Measurements from ENCODE around the gene RPL35A. TPM values are rescaled to one million over a fixed set of nuclear protein-coding genes. Genes with fewer than 3 reads are reported as not detected.

The RPL35A gene
- total RNA-seq: 100 to 1,000 TPM; 287 to 381 (median 347) TPM

GRCh38 chr3:197949778-197950676 lies at the start of gene RPL35A:
Gene RPL35A (plus strand): TSS chr3:197950190. CDS start chr3:197950968, 778 bp downstream.
- Histone ChIP-seq H3K4me1 (peaks cover 14 to 41% (median 28%) of the 10 kb centered on the region in 4 donors), H3K36me3 (peaks cover 0 to 38% (median 14%) of the 10 kb centered on the region in 4 donors), H3K27me3 (no peaks in the 10 kb centered on the region), H3K27ac (peak within 1 kb of the TSS; percentile 85 to 93 (median 88)), H3K9me3 (no peaks in the 10 kb centered on the region), H3K4me3 (peak within 1 kb of the TSS; percentile 53 to 83 (median 62))
- in situ Hi-C loops (cut with MboI; ENCODE audit: low pct_ligation_motif_present in 1 of 4, low pct_unique_long_range_greater_than_20kb in 1 of 4, low sequenced_read_pairs in 3 of 4): no loop called here
- DNase-seq: peak; percentile 87
- intact Hi-C loops (cut with DNase I; ENCODE audit: low total_unique reads): no loop called here
- TF ChIP-seq CTCF (IDR thresholded peaks at IDR 0.05) (no peak), EP300 (IDR thresholded peaks at IDR 0.05; ENCODE audit: low read depth) (peak; percentile 18), POLR2A (IDR thresholded peaks at IDR 0.05) (peak; percentile 87), POLR2AphosphoS5 (IDR thresholded peaks at IDR 0.05) (peak; percentile 90 to 91 (median 90))
- WGBS, 2 donors (ENCODE audit: low coverage in 1 of 2): 1 to 7% methylated on average over 3 to 36 of the region's 36 CpGs

GRCh38 chr3:197901626-197902025 lies 48.4 kb upstream of the RPL35A start:
- H3K4me3 ChIP-seq: no peak overlapping the region
- peaks cover 0 to 9% (median 6%) of the 10 kb centered on the region in 4 donors for H3K4me1 ChIP-seq
- in situ Hi-C loops (cut with MboI; ENCODE audit: low pct_ligation_motif_present in 1 of 4, low pct_unique_long_range_greater_than_20kb in 1 of 4, low sequenced_read_pairs in 3 of 4) (no loop called here), intact Hi-C loops (cut with DNase I; ENCODE audit: low total_unique reads) (no loop called here)
- no peaks in the 10 kb centered on the region for H3K27me3 ChIP-seq
- H3K36me3 ChIP-seq: no peaks in the 10 kb centered on the region
- no peaks in the 10 kb centered on the region for H3K9me3 ChIP-seq
- no peak for DNase-seq
- TF ChIP-seq CTCF (IDR thresholded peaks at IDR 0.05): no peak
- TF ChIP-seq POLR2A (IDR thresholded peaks at IDR 0.05): no peak
- TF ChIP-seq EP300 (IDR thresholded peaks at IDR 0.05; ENCODE audit: low read depth): no peak
- TF ChIP-seq POLR2AphosphoS5 (IDR thresholded peaks at IDR 0.05): no peak
- no peak overlapping the region for H3K27ac ChIP-seq
- WGBS, 2 donors (ENCODE audit: low coverage in 1 of 2): 96% methylated on average over 4 of the region's 4 CpGs; no CpG with 5 or more reads in 1 of the 2 donors

- Histone ChIP-seq H3K4me3 (no peak overlapping the region), H3K4me1 (peaks cover 0 to 9% (median 6%) of the 10 kb centered on the region in 4 donors), H3K9me3 (no peaks in the 10 kb centered on the region), H3K27me3 (no peaks in the 10 kb centered on the region), H3K27ac (no peak overlapping the region), H3K36me3 (no peaks in the 10 kb centered on the region)
- WGBS, 2 donors (ENCODE audit: low coverage in 1 of 2): 14 to 22% methylated on average over 8 to 17 of the region's 17 CpGs
- in situ Hi-C loops (cut with MboI; ENCODE audit: low pct_ligation_motif_present in 1 of 4, low pct_unique_long_range_greater_than_20kb in 1 of 4, low sequenced_read_pairs in 3 of 4): no loop called here
- intact Hi-C loops (cut with DNase I; ENCODE audit: low total_unique reads): no loop called here
- peak; percentile 87 for DNase-seq
- TF ChIP-seq CTCF (IDR thresholded peaks at IDR 0.05) (peak; percentile 83 to 87 (median 84)), EP300 (IDR thresholded peaks at IDR 0.05; ENCODE audit: low read depth) (no peak), POLR2A (IDR thresholded peaks at IDR 0.05) (no peak), POLR2AphosphoS5 (IDR thresholded peaks at IDR 0.05) (peak in 1 of 3 donors; percentile 27)
Measured at GRCh38 chr3:197906023-197906849, 43.8 kb upstream of the RPL35A start.

GRCh38 chr3:197906850-197907187 lies 43.2 kb upstream of the RPL35A start:
- Histone ChIP-seq H3K4me3 (no peak overlapping the region), H3K36me3 (no peaks in the 10 kb centered on the region), H3K4me1 (peaks cover 0 to 9% (median 6%) of the 10 kb centered on the region in 4 donors), H3K27me3 (no peaks in the 10 kb centered on the region), H3K9me3 (no peaks in the 10 kb centered on the region), H3K27ac (no peak overlapping the region)
- WGBS, 2 donors (ENCODE audit: low coverage in 1 of 2): 59% methylated on average over 3 of the region's 3 CpGs; no CpG with 5 or more reads in 1 of the 2 donors
- no peak for DNase-seq
- intact Hi-C loops (cut with DNase I; ENCODE audit: low total_unique reads) (no loop called here), in situ Hi-C loops (cut with MboI; ENCODE audit: low pct_ligation_motif_present in 1 of 4, low pct_unique_long_range_greater_than_20kb in 1 of 4, low sequenced_read_pairs in 3 of 4) (no loop called here)
- TF ChIP-seq CTCF (IDR thresholded peaks at IDR 0.05): no peak
